ENCODE measurements around the gene CELSR2. TPM values are rescaled to one million over a fixed set of nuclear protein-coding genes. Genes with fewer than 3 reads are reported as not detected.

Gene CELSR2
- total RNA-seq, 1 experiment from 2014 or later: 6.9 TPM

DNA sequence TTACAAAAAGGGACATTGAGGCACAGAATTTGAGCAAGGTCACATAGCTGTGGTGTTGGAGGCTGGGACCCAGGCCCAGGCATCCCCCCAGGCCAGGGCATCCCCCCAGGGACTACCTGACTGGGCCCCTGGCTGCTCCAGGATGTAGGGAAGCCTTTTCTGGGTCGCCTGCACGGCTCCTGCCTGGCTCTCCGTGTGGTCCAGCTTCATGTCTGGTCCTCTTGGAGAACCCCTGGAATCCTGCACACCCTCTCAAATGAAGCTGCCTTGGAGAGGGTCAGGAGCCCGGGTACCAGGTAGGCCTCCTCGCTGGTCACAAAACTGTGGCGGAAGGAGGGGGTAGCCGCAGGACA is 919 bp upstream of the CELSR2 start:
- DNase-seq (ENCODE audit: unreplicated experiment): no peak
- Mint-ChIP-seq H3K27me3 (ENCODE audit: insufficient read depth, unreplicated experiment) (no peaks in the 10 kb centered on the region), H3K4me3 (ENCODE audit: unreplicated experiment) (no peak overlapping the region), H3K9me3 (ENCODE audit: unreplicated experiment) (no peaks in the 10 kb centered on the region), H3K36me3 (ENCODE audit: insufficient read depth, unreplicated experiment) (no peaks in the 10 kb centered on the region), H3K4me1 (ENCODE audit: insufficient read depth, unreplicated experiment) (no peaks in the 10 kb centered on the region), H3K27ac (ENCODE audit: low read depth, unreplicated experiment) (no peak overlapping the region)
- no peak for TF ChIP-seq CTCF (IDR thresholded peaks at IDR 0.05; ENCODE audit: unreplicated experiment)
- POLR2A ChIA-PET: no interaction called here
- CTCF ChIA-PET: interaction anchor here (0.6 to 1.9 kb wide), 5 partner anchors 14 to 525 kb away, joined by 3 to 5 read pairs (median 3); no protein-coding TSS in a partner anchor
- intact Hi-C loops (cut with micrococcal nuclease): no loop called here
- no TSS peak for BruUV-seq (replicated peaks)

DNA sequence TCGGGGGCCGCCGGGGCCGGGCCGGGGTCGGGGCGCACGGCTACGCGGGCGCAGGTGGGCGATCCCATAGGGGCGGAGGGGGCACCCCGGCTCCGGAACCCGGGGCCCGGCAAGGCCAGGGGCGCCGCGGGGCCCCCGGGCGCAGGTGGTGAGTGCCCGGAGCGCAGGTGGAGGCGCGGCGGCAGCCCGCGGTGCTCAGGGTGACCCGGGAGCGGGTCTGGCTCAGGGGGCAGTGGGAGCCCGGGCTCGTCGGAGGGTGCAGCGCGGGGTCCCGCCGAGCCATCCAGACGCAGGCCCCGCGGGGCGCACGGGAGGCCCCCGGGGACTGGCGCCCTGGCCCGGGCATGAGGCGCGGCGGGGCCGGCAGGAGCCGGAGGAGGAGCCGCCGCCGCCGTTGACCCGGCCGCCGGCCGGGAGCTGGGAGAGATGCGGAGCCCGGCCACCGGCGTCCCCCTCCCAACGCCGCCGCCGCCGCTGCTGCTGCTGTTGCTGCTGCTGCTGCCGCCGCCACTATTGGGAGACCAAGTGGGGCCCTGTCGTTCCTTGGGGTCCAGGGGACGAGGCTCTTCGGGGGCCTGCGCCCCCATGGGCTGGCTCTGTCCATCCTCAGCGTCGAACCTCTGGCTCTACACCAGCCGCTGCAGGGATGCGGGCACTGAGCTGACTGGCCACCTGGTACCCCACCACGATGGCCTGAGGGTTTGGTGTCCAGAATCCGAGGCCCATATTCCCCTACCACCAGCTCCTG is 489 bp downstream of the CELSR2 start:
- CTCF ChIA-PET: interaction anchor here (0.7 to 1.8 kb wide), 8 partner anchors 11 to 282 kb away, joined by 3 to 9 read pairs (median 3); partner anchors contain the start of genes PSRC1 and SARS1
- no peaks in the 10 kb centered on the region for H3K27me3 Mint-ChIP-seq (ENCODE audit: insufficient read depth, unreplicated experiment)
- TF ChIP-seq CTCF (IDR thresholded peaks at IDR 0.05; ENCODE audit: unreplicated experiment): no peak
- H3K4me3 Mint-ChIP-seq (ENCODE audit: unreplicated experiment): peak overlapping the region; percentile 64
- H3K4me1 Mint-ChIP-seq (ENCODE audit: insufficient read depth, unreplicated experiment): no peaks in the 10 kb centered on the region
- no peak overlapping the region for H3K27ac Mint-ChIP-seq (ENCODE audit: low read depth, unreplicated experiment)
- POLR2A ChIA-PET: interaction anchor here (0.6 to 2.3 kb wide), 11 partner anchors 10 to 287 kb away, joined by 3 to 19 read pairs (median 4); partner anchors contain the start of genes SARS1 and SORT1
- H3K9me3 Mint-ChIP-seq (ENCODE audit: unreplicated experiment): no peaks in the 10 kb centered on the region
- intact Hi-C loops (cut with micrococcal nuclease): loop anchor here (1.0 kb wide), 1 partner anchor 10 kb away; no protein-coding TSS in a partner anchor
- no peaks in the 10 kb centered on the region for H3K36me3 Mint-ChIP-seq (ENCODE audit: insufficient read depth, unreplicated experiment)
- BruUV-seq (replicated peaks): no TSS peak
- no peak for DNase-seq (ENCODE audit: unreplicated experiment)

DNA sequence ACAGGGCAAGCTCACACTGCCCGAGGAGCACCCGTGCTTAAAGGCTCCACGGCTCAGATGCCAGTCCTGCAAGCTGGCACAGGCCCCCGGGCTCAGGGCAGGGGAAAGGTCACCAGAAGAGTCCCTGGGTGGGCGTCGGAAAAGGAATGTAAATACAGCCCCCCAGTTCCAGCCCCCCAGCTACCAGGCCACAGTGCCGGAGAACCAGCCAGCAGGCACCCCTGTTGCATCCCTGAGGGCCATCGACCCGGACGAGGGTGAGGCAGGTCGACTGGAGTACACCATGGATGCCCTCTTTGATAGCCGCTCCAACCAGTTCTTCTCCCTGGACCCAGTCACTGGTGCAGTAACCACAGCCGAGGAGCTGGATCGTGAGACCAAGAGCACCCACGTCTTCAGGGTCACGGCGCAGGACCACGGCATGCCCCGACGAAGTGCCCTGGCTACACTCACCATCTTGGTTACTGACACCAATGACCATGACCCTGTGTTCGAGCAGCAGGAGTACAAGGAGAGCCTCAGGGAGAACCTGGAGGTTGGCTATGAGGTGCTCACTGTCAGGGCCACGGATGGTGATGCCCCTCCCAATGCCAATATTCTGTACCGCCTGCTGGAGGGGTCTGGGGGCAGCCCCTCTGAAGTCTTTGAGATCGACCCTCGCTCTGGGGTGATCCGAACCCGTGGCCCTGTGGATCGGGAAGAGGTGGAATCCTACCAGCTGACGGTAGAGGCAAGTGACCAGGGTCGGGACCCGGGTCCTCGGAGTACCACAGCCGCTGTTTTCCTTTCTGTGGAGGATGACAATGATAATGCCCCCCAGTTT is 1.3 kb downstream of the CELSR2 start:
- BruUV-seq (replicated peaks): no TSS peak
- Mint-ChIP-seq H3K27me3 (ENCODE audit: insufficient read depth, unreplicated experiment) (no peaks in the 10 kb centered on the region), H3K27ac (ENCODE audit: low read depth, unreplicated experiment) (no peak overlapping the region), H3K36me3 (ENCODE audit: insufficient read depth, unreplicated experiment) (no peaks in the 10 kb centered on the region), H3K4me1 (ENCODE audit: insufficient read depth, unreplicated experiment) (peaks cover 8% of the 10 kb centered on the region), H3K4me3 (ENCODE audit: unreplicated experiment) (peak overlapping the region; percentile 47), H3K9me3 (ENCODE audit: unreplicated experiment) (no peaks in the 10 kb centered on the region)
- CTCF ChIA-PET: interaction anchor here (0.7 to 1.8 kb wide), 9 partner anchors 10 to 281 kb away, joined by 3 to 9 read pairs (median 3); partner anchors contain the start of genes PSRC1 and SARS1
- intact Hi-C loops (cut with micrococcal nuclease): no loop called here
- TF ChIP-seq CTCF (IDR thresholded peaks at IDR 0.05; ENCODE audit: unreplicated experiment): no peak
- DNase-seq (ENCODE audit: unreplicated experiment): no peak
- POLR2A ChIA-PET: interaction anchor here (0.6 to 2.3 kb wide), 9 partner anchors 11 to 175 kb away, joined by 3 to 19 read pairs (median 4); partner anchors contain the start of gene SARS1
